CD14-positive monocyte (primary cell): ENCODE measurements around the gene PPIE. TPM values are rescaled to one million over a fixed set of nuclear protein-coding genes. Genes with fewer than 3 reads are reported as not detected.
A peak's percentile ranks its signal among the peaks of the same experiment; 100 is the strongest.
"Not testable (repeated sequence)": the region's sequence is repeated elsewhere in the genome, so short reads cannot be mapped to it uniquely, and the experiment has no call there.

ENCODE experiments used
- DNase-seq, 3 donors: peaks; one replicate each; pipeline ENCODE4 v3.0.0-alpha.2; 2011 to 2022
- H2AFZ ChIP-seq: 2 replicates; pipeline ENCODE4 v1.6.0; 2012; ENCODE audit warnings: mild to moderate bottlenecking, low read depth, low read length, inconsistent platforms; ENCODE audit not compliant: insufficient read depth, poor library complexity, severe bottlenecking
- H3K27ac ChIP-seq, 2 donors: 1 replicate in 1 of 2; 2 replicates in 1 of 2; pipeline ENCODE4 v1.5.1; 2012 to 2013; ENCODE audit warnings: low read length in 2 of 2, control low read depth in 1 of 2, inconsistent platforms in 1 of 2, low read depth in 1 of 2, mild to moderate bottlenecking in 1 of 2
- H3K27me3 ChIP-seq, 2 donors: one replicate each; pipeline versions ENCODE4 v1.6.0 to v1.6.1; 2011 to 2013; ENCODE audit warnings: low read length in 2 of 2; ENCODE audit not compliant: control insufficient read depth in 2 of 2, insufficient read depth in 2 of 2
- H3K36me3 ChIP-seq, 2 donors: replicated peaks in 1 of 2; 1 replicate in 1 of 2; 2 replicates in 1 of 2; pipeline versions ENCODE4 v1.5.1 to v1.6.1; 2012 to 2013; ENCODE audit warnings: low read length in 2 of 2, control low read depth in 1 of 2, inconsistent platforms in 1 of 2, mild to moderate bottlenecking in 1 of 2; ENCODE audit not compliant: insufficient read depth in 2 of 2, control insufficient read depth in 1 of 2
- H3K4me1 ChIP-seq, 2 donors: 1 replicate in 1 of 2; 2 replicates in 1 of 2; pipeline versions ENCODE4 v1.5.1 to v1.6.1; 2012 to 2013; ENCODE audit warnings: low read length in 2 of 2, control low read depth in 1 of 2, inconsistent platforms in 1 of 2, mild to moderate bottlenecking in 1 of 2, moderate library complexity in 1 of 2; ENCODE audit not compliant: insufficient read depth in 2 of 2, control insufficient read depth in 1 of 2
- H3K4me2 ChIP-seq: replicated peaks from 2 replicates; pipeline ENCODE3; 2012; ENCODE audit warnings: low read length, moderate library complexity, mild to moderate bottlenecking; ENCODE audit not compliant: poor library complexity, severe bottlenecking; ENCODE audit errors: extremely low read depth
- H3K4me3 ChIP-seq, 3 experiments: fragments of 200-600 bp in 1 of 3; sonication (generic) in 1 of 3; replicated peaks in 1 of 3; 1 replicate in 2 of 3; 2 replicates in 1 of 3; pipeline ENCODE4 v1.5.1; 2011 to 2013; ENCODE audit warnings: low read length in 3 of 3, mild to moderate bottlenecking in 3 of 3, control low read depth in 2 of 3, low read depth in 2 of 3, inconsistent platforms in 1 of 3, moderate library complexity in 1 of 3
- H3K79me2 ChIP-seq: 2 replicates; pipeline ENCODE4 v1.6.0; 2012; ENCODE audit warnings: mild to moderate bottlenecking, control low read depth, inconsistent platforms, low read length, moderate library complexity; ENCODE audit not compliant: insufficient read depth
- H3K9ac ChIP-seq: 2 replicates; pipeline ENCODE4 v1.6.0; 2017; ENCODE audit warnings: low read length, mild to moderate bottlenecking; ENCODE audit not compliant: insufficient read depth, poor library complexity, severe bottlenecking
- H3K9me3 ChIP-seq, 2 donors: replicated peaks in 1 of 2; 1 replicate in 1 of 2; 2 replicates in 1 of 2; pipeline versions ENCODE4 v1.5.1 to v1.6.1; 2012 to 2013; ENCODE audit warnings: low read length in 2 of 2, control low read depth in 1 of 2; ENCODE audit not compliant: control insufficient read depth in 1 of 2, insufficient read depth in 1 of 2
- H4K20me1 ChIP-seq: 2 replicates; pipeline ENCODE4 v1.6.0; 2012; ENCODE audit warnings: mild to moderate bottlenecking, low read length, control low read depth, moderate library complexity; ENCODE audit not compliant: insufficient read depth
- H3K27ac Mint-ChIP-seq, 7 donors: one replicate each; pipeline ENCODE4 v1.8.0; 2020; ENCODE audit warnings: mild to moderate bottlenecking in 7 of 7, mixed read lengths in 7 of 7, moderate library complexity in 6 of 7, inconsistent platforms in 2 of 7
- H3K27me3 Mint-ChIP-seq, 3 donors: one replicate each; pipeline ENCODE4 v1.8.0; 2021 to 2022; ENCODE audit warnings: low read depth in 3 of 3, mild to moderate bottlenecking in 3 of 3, mixed read lengths in 3 of 3, moderate library complexity in 3 of 3, inconsistent platforms in 1 of 3
- H3K36me3 Mint-ChIP-seq, 2 donors: one replicate each; pipeline ENCODE4 v1.8.0; 2020; ENCODE audit warnings: mixed read lengths in 2 of 2, inconsistent platforms in 1 of 2, mild to moderate bottlenecking in 1 of 2
- H3K4me1 Mint-ChIP-seq: one replicate; pipeline ENCODE4 v1.8.0; 2020; ENCODE audit warnings: mild to moderate bottlenecking, mixed read lengths
- H3K4me3 Mint-ChIP-seq, 2 donors: one replicate each; pipeline ENCODE4 v1.8.0; 2020; ENCODE audit warnings: mild to moderate bottlenecking in 2 of 2, mixed read lengths in 2 of 2, moderate library complexity in 1 of 2
- H3K9me3 Mint-ChIP-seq, 7 donors: one replicate each; pipeline ENCODE4 v1.8.0; 2020 to 2022; ENCODE audit warnings: mixed read lengths in 7 of 7, mild to moderate bottlenecking in 6 of 7, moderate library complexity in 6 of 7, inconsistent platforms in 2 of 7
- WGBS: methylation state at CpG from one replicate; pipeline ENCODE4 v1.1.5; 2013; ENCODE audit warnings: missing lambda C conversion rate; ENCODE audit not compliant: insufficient coverage; 5-methylcytosine and 5-hydroxymethylcytosine counted together
- intact Hi-C, 2 donors: fragments of 100-400 bp; cut with micrococcal nuclease; formaldehyde crosslinking; loops; one replicate each; pipeline versions ENCODE4 v1.15.0 to v1.15.1; 2023
- polyA plus RNA-seq, 3 donors: library from polyadenylated mRNA; depleted of rRNA in 1 of 3; unstranded in 2 of 3; stranded (reverse) in 1 of 3; fragments of 300-500 nt in 2 of 3; fragments of >200 nt in 1 of 3; fragmentation: Illumina TruSeq in 2 of 3; gene quantifications; 1 replicate in 2 of 3; 2 replicates in 1 of 3; pipeline ENCODE4 v1.2.3, GENCODE V29; 2012 to 2021
- TF ChIP-seq, protein P1 (sequence below): fragments of 200-600 bp; IDR thresholded peaks from one replicate; pipeline ENCODE4 v1.8.0; 2022; ENCODE audit warnings: antibody characterized with exemption, mild to moderate bottlenecking

PPIE gene
- polyA plus RNA-seq, 3 donors: 48.8 to 55.9 (median 48.9) TPM

GRCh38 chr1:39787468-39787867 is 48.8 kb downstream of the PPIE start:
- no peak overlapping the region for H3K27ac ChIP-seq
- Mint-ChIP-seq H3K27ac (no peak overlapping the region), H3K27me3 (peaks cover 9 to 12% (median 12%) of the 10 kb centered on the region in 3 donors), H3K36me3 (peaks cover 0 to 11% of the 10 kb centered on the region in 2 donors), H3K4me3 (peak overlapping the region; percentile 71 to 78), H3K4me1 (peaks cover 28% of the 10 kb centered on the region), H3K9me3 (peaks cover 0 to 2% (median 0%) of the 10 kb centered on the region in 7 donors)
- intact Hi-C loops: loop anchor here in 1 of 2 donors (10.0 kb wide), 1 partner anchor 53 kb away; the partner anchor contains the start of gene PPIE
- H3K36me3 ChIP-seq: no peaks in the 10 kb centered on the region
- H3K4me3 ChIP-seq: no peak overlapping the region
- 87% methylated on average over 6 of the region's 11 CpGs for WGBS
- no peak for DNase-seq
- peaks cover 0 to 6% of the 10 kb centered on the region in 2 donors for H3K27me3 ChIP-seq
- H3K79me2 ChIP-seq: peaks cover 9% of the 10 kb centered on the region
- no peaks in the 10 kb centered on the region for H4K20me1 ChIP-seq
- no peak overlapping the region for H3K4me2 ChIP-seq
- H3K9me3 ChIP-seq: no peaks in the 10 kb centered on the region
- no peak overlapping the region for H3K9ac ChIP-seq
- no peak overlapping the region for H2AFZ ChIP-seq
- H3K4me1 ChIP-seq: peaks cover 16 to 21% of the 10 kb centered on the region in 2 donors
- TF ChIP-seq, protein P1, sequence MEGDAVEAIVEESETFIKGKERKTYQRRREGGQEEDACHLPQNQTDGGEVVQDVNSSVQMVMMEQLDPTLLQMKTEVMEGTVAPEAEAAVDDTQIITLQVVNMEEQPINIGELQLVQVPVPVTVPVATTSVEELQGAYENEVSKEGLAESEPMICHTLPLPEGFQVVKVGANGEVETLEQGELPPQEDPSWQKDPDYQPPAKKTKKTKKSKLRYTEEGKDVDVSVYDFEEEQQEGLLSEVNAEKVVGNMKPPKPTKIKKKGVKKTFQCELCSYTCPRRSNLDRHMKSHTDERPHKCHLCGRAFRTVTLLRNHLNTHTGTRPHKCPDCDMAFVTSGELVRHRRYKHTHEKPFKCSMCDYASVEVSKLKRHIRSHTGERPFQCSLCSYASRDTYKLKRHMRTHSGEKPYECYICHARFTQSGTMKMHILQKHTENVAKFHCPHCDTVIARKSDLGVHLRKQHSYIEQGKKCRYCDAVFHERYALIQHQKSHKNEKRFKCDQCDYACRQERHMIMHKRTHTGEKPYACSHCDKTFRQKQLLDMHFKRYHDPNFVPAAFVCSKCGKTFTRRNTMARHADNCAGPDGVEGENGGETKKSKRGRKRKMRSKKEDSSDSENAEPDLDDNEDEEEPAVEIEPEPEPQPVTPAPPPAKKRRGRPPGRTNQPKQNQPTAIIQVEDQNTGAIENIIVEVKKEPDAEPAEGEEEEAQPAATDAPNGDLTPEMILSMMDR: no peak

- WGBS: 11% methylated on average over 52 of the region's 55 CpGs
- H3K9ac ChIP-seq, H3K27me3 ChIP-seq, H3K79me2 ChIP-seq, H3K36me3 ChIP-seq, H3K9me3 Mint-ChIP-seq, H2AFZ ChIP-seq, H3K27ac Mint-ChIP-seq, H3K9me3 ChIP-seq, H4K20me1 ChIP-seq, H3K27ac ChIP-seq, DNase-seq, H3K36me3 Mint-ChIP-seq, H3K4me3 ChIP-seq: not testable (repeated sequence)
- peaks cover 33% of the 10 kb centered on the region for H3K4me1 Mint-ChIP-seq
- peak overlapping the region; percentile 93 for H3K4me2 ChIP-seq
- peaks cover 9 to 12% (median 12%) of the 10 kb centered on the region in 3 donors for H3K27me3 Mint-ChIP-seq
- H3K4me3 Mint-ChIP-seq: peak overlapping the region; percentile 71 to 75
- H3K4me1 ChIP-seq: peaks cover 17 to 26% of the 10 kb centered on the region in 2 donors
- intact Hi-C loops: loop anchor here in 1 of 2 donors (10.0 kb wide), 1 partner anchor 53 kb away; the partner anchor contains the start of gene PPIE
Measured at GRCh38 chr1:39787964-39788363, 49.3 kb downstream of the PPIE start.
